Stimulated activated CD4-positive, alpha-beta T cell treated with anti-CD3 and anti-CD28 coated beads, TNF-alpha, amount 100 ng/mL, for 4 hours (primary cell): ENCODE measurements around the gene SDR9C7.

Source experiments
- DNase-seq, 3 experiments: peaks; one replicate each; pipeline ENCODE4 v3.0.0-alpha.2; 2020; ENCODE audit warnings: low read depth in 3 of 3

SDR9C7 gene

DNA sequence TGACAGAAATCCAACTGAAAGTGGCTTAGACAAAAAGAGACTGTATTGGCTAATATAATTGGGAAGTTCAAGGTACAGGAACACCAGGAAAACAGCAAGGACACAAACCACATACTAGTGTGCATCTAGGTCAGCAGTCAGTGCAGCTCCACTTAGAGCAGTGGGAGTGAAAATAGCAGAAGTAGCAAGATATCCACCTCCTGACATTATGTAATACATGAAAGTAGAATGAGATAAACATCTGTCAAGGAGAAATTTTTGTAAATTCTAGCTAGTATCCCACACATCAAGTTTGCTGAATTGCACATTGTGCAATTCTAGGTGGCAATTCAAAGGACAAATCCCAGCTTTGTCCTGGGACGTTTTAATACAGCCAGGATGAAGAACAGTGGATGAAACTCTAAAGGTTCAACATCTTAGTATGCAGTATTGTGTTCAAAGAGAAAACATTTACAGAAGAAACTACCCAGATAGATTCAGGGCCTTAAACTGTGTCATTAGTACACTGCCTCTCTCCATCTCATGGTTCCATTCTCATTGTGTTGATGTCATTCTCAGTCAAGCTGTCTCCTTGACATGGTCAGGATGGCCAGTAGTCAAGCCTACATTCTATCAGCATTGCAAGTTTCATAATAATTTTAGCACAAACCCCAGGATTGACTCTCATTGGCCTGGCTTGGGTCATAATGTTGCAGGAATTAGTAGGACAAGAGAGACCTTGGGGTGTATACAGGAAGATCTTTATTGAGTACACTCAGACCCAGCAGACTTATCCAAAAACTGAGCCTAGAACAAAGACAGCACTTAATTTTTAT is 56.8 kb downstream of the SDR9C7 start:
- DNase-seq = no peak

DNA sequence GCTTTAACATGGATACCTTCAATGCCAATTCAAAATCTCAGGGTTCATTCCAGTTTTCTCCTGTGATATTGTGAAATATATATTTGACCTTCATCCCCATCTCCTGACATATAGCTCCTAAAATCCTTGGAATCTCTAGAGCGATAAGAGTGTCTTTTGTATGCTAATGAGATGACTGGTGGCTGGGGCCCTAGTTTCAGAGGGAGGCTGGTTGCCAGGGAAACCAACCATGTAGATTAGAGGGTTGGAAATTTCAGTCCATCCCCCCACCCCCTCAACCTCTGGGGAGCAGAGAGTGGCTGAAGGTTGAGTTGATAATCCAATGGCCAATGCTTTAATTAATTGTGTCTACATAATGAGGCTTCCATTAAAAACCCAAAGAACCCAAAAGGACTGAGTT is 59.4 kb downstream of the SDR9C7 start:
- no peak for DNase-seq

DNA sequence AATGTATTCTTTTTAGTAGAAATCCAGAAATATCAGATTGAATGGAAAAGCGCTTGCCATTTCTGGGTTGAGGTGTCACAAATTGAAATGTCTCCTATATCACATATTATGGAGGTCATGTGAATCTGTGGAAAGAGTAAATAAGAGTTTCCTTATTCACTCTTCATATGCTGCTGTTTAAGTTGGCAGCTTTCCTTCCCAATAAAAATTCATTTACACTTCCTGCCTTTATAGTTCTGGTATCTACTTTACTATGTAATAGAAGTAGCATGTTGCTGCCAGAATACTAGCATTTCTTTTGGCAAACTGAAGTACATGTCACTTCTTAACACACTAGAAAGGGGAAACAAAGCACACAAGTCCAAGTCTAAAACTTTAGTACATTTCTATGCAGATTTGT is 60.8 kb downstream of the SDR9C7 start:
- no peak for DNase-seq
